AG09319 (cell line): ENCODE results near the gene GORAB.

Experiments used
- DNase-seq: peaks from one replicate; pipeline ENCODE4 v3.0.0-alpha.2; 2010; ENCODE audit warnings: low read depth; ENCODE audit errors: extremely low read depth
- CTCF ChIP-seq: IDR thresholded peaks from 2 replicates; pipeline ENCODE4 v1.5.1; 2011; ENCODE audit warnings: low read depth, mild to moderate bottlenecking, inconsistent platforms, low read length, moderate library complexity

Gene GORAB

DNA sequence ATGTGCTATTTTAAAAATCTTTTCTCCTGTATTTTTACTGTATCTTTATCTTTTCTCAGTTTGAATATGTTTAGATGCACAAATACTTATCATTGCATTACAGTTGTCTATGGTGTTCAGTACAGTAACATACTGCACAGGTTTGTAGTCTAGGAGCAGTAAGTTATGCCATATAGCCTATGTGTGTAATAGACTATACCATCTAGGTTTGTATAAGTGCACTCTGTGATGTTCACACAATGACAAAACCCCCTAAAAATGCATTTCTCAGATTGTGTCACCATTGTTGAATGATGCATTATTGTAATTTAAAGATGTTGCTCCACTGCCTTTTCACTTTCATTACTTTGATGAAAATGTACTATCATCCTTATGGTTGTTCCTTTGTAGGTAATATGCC, 67.1 kb downstream of the GORAB start:
- DNase-seq = no peak
- no peak for TF ChIP-seq CTCF

DNA sequence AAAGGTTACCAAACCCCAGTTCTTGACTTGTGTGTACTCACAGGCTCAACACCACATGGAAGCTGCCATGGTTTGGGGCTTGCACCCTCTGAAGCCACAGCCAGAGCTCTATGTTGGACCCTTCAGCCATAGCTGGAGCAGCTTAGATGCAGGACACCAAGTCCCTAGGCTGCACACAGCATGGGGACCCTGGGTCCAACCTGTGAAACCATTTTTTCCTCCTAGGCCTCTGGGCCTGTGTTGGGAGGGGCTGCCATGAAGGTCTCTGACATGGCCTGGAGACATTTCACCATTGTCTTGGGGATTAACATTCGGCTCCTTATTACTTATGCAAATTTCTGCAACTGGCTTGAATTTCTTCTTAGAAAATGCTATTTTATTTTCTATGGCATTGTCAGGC, 69.9 kb downstream of the GORAB start:
- no peak for DNase-seq
- TF ChIP-seq CTCF = no peak
